Measurements from ENCODE around the gene RASSF5. TPM values are rescaled to one million over a fixed set of nuclear protein-coding genes. Genes with fewer than 3 reads are reported as not detected.

Gene RASSF5
- total RNA-seq, 1 experiment from 2014 or later, result 1.3 TPM

- H3K4me3 ChIP-seq (ENCODE audit: low read depth, low read length), result no peak overlapping the region
- no TSS peak for BruUV-seq (replicated peaks)
Observed at GRCh38 chr1:206513312-206514111, 6.2 kb downstream of the RASSF5 start.

GRCh38 chr1:206514813-206515387 lies 7.6 kb downstream of the RASSF5 start:
- TF ChIP-seq CTCF (IDR thresholded peaks at IDR 0.05; ENCODE audit: insufficient read depth in 1 of 2, low read depth in 1 of 2, low read length in 1 of 2, severe bottlenecking in 1 of 2, unreplicated experiment in 1 of 2), result no peak
- no peaks in the 10 kb centered on the region for H3K36me3 ChIP-seq (ENCODE audit: control insufficient read depth, insufficient read depth, low read length)
- DNase-seq, result no peak
- H3K27me3 ChIP-seq (replicated peaks; ENCODE audit: control insufficient read depth, insufficient read depth, low read length), result no peaks in the 10 kb centered on the region
- intact Hi-C loops (cut with micrococcal nuclease; ENCODE audit: unreplicated experiment), result no loop called here
- no peak overlapping the region for H3K4me3 ChIP-seq (ENCODE audit: low read depth, low read length)
- Mint-ChIP-seq H3K27ac (ENCODE audit: unreplicated experiment) (no peak overlapping the region), H3K4me3 (ENCODE audit: unreplicated experiment) (no peak overlapping the region), H3K4me1 (ENCODE audit: low read depth, unreplicated experiment) (peaks cover 2% of the 10 kb centered on the region), H3K36me3 (ENCODE audit: insufficient read depth, unreplicated experiment) (no peaks in the 10 kb centered on the region), H3K27me3 (ENCODE audit: insufficient read depth, unreplicated experiment) (no peaks in the 10 kb centered on the region), H3K9me3 (ENCODE audit: unreplicated experiment) (no peaks in the 10 kb centered on the region)
- ChIA-PET CTCF (no interaction called here), POLR2A (no interaction called here)
- no peaks in the 10 kb centered on the region for H3K9me3 ChIP-seq
- H3K4me1 ChIP-seq, result no peaks in the 10 kb centered on the region
- no TSS peak for BruUV-seq (replicated peaks)

More at GRCh38 chr1:206513312-206514111, 6.2 kb downstream of the RASSF5 start:
- no peaks in the 10 kb centered on the region for H3K36me3 Mint-ChIP-seq (ENCODE audit: insufficient read depth, unreplicated experiment)
- H3K4me3 Mint-ChIP-seq (ENCODE audit: unreplicated experiment), result no peak overlapping the region
- no peaks in the 10 kb centered on the region for H3K9me3 ChIP-seq
- intact Hi-C loops (cut with micrococcal nuclease; ENCODE audit: unreplicated experiment), result no loop called here
- H3K27ac Mint-ChIP-seq (ENCODE audit: unreplicated experiment), result no peak overlapping the region
- no peak for DNase-seq
- POLR2A ChIA-PET, result no interaction called here
- no peaks in the 10 kb centered on the region for H3K36me3 ChIP-seq (ENCODE audit: control insufficient read depth, insufficient read depth, low read length)
- peaks cover 6% of the 10 kb centered on the region for H3K27me3 Mint-ChIP-seq (ENCODE audit: insufficient read depth, unreplicated experiment)
- CTCF ChIA-PET, result no interaction called here
- peaks cover 7% of the 10 kb centered on the region for H3K4me1 Mint-ChIP-seq (ENCODE audit: low read depth, unreplicated experiment)
- peaks cover 9% of the 10 kb centered on the region; the same call in 1 of the 2 replicates for H3K4me1 ChIP-seq
- TF ChIP-seq CTCF (IDR thresholded peaks at IDR 0.05; ENCODE audit: insufficient read depth in 1 of 2, low read depth in 1 of 2, low read length in 1 of 2, severe bottlenecking in 1 of 2, unreplicated experiment in 1 of 2), result no peak
- no peaks in the 10 kb centered on the region for H3K9me3 Mint-ChIP-seq (ENCODE audit: unreplicated experiment)
- H3K27me3 ChIP-seq (replicated peaks; ENCODE audit: control insufficient read depth, insufficient read depth, low read length), result no peaks in the 10 kb centered on the region

GRCh38 chr1:206516728-206516990 lies 9.3 kb downstream of the RASSF5 start:
- no peak for DNase-seq
- BruUV-seq (replicated peaks), result no TSS peak

More at GRCh38 chr1:206516728-206516990, 9.3 kb downstream of the RASSF5 start:
- Histone ChIP-seq H3K27me3 (replicated peaks; ENCODE audit: control insufficient read depth, insufficient read depth, low read length) (no peaks in the 10 kb centered on the region), H3K36me3 (ENCODE audit: control insufficient read depth, insufficient read depth, low read length) (no peaks in the 10 kb centered on the region), H3K9me3 (no peaks in the 10 kb centered on the region), H3K4me3 (ENCODE audit: low read depth, low read length) (no peak overlapping the region), H3K4me1 (peaks cover 10% of the 10 kb centered on the region)
- POLR2A ChIA-PET, result no interaction called here
- Mint-ChIP-seq H3K36me3 (ENCODE audit: insufficient read depth, unreplicated experiment) (no peaks in the 10 kb centered on the region), H3K27ac (ENCODE audit: unreplicated experiment) (no peak overlapping the region), H3K4me1 (ENCODE audit: low read depth, unreplicated experiment) (peaks cover 10% of the 10 kb centered on the region), H3K4me3 (ENCODE audit: unreplicated experiment) (no peak overlapping the region), H3K27me3 (ENCODE audit: insufficient read depth, unreplicated experiment) (no peaks in the 10 kb centered on the region), H3K9me3 (ENCODE audit: unreplicated experiment) (no peaks in the 10 kb centered on the region)
- no peak for TF ChIP-seq CTCF (IDR thresholded peaks at IDR 0.05; ENCODE audit: insufficient read depth in 1 of 2, low read depth in 1 of 2, low read length in 1 of 2, severe bottlenecking in 1 of 2, unreplicated experiment in 1 of 2)
- CTCF ChIA-PET, result no interaction called here
- intact Hi-C loops (cut with micrococcal nuclease; ENCODE audit: unreplicated experiment), result no loop called here
